ENCODE results near the gene ABCA2.
"Not testable (repeated sequence)": the region's sequence is repeated elsewhere in the genome, so short reads cannot be mapped to it uniquely, and the experiment has no call there.

ABCA2 gene

GRCh38 chr9:137017071-137017470 is 11.0 kb downstream of the ABCA2 start:
- DNase-seq (ENCODE audit: low read depth in 2 of 2) = no peak

- DNase-seq (ENCODE audit: low read depth in 2 of 2) = no peak
Measured at GRCh38 chr9:137016436-137016835, 11.6 kb downstream of the ABCA2 start.

GRCh38 chr9:137015976-137016375 is 12.1 kb downstream of the ABCA2 start:
- no peak for DNase-seq (ENCODE audit: low read depth in 2 of 2)

- DNase-seq (ENCODE audit: low read depth in 2 of 2) = no peak
Measured at GRCh38 chr9:137015540-137015930, 12.5 kb downstream of the ABCA2 start.

- DNase-seq (ENCODE audit: low read depth in 2 of 2) = no peak
Measured at GRCh38 chr9:137014776-137015539, 13.1 kb downstream of the ABCA2 start.

GRCh38 chr9:137014166-137014565 is 13.9 kb downstream of the ABCA2 start:
- DNase-seq (ENCODE audit: low read depth in 2 of 2) = no peak

GRCh38 chr9:137013571-137013940 is 14.5 kb downstream of the ABCA2 start:
- no peak for DNase-seq (ENCODE audit: low read depth in 2 of 2)

- DNase-seq (ENCODE audit: low read depth in 2 of 2) = no peak
Measured at GRCh38 chr9:137012694-137013570, 15.1 kb downstream of the ABCA2 start.

GRCh38 chr9:137011907-137012675 is 15.9 kb downstream of the ABCA2 start:
- no peak for DNase-seq (ENCODE audit: low read depth in 2 of 2)

GRCh38 chr9:137011156-137011555 is 16.9 kb downstream of the ABCA2 start:
- no peak for DNase-seq (ENCODE audit: low read depth in 2 of 2)

GRCh38 chr9:137009938-137010732 is 17.9 kb downstream of the ABCA2 start:
- DNase-seq (ENCODE audit: low read depth in 2 of 2) = no peak

GRCh38 chr9:137009217-137009616 is 18.8 kb downstream of the ABCA2 start:
- no peak for DNase-seq (ENCODE audit: low read depth in 2 of 2)

GRCh38 chr9:137008312-137008711 is 19.7 kb downstream of the ABCA2 start:
- DNase-seq (ENCODE audit: low read depth in 2 of 2) = no peak

GRCh38 chr9:137007816-137008270 is 20.2 kb downstream of the ABCA2 start:
- DNase-seq (ENCODE audit: low read depth in 2 of 2) = no peak

- DNase-seq (ENCODE audit: low read depth in 2 of 2) = no peak
Measured at GRCh38 chr9:137007108-137007815, 20.8 kb downstream of the ABCA2 start.

GRCh38 chr9:137006116-137007003 is 21.7 kb downstream of the ABCA2 start:
- no peak for DNase-seq (ENCODE audit: low read depth in 2 of 2)

- not testable (repeated sequence) for DNase-seq (ENCODE audit: low read depth in 2 of 2)
Measured at GRCh38 chr9:137004285-137004684, 23.8 kb downstream of the ABCA2 start.

GRCh38 chr9:137002646-137003041 is 25.4 kb downstream of the ABCA2 start:
- no peak for DNase-seq (ENCODE audit: low read depth in 2 of 2)

GRCh38 chr9:137001857-137002645 is 26.0 kb downstream of the ABCA2 start:
- DNase-seq (ENCODE audit: low read depth in 2 of 2) = no peak

Data from stimulated activated CD8-positive, alpha-beta memory T cell treated with anti-CD3 and anti-CD28 coated beads, Interleukin-15, amount 100 ng/mL, for 48 hours (primary cell).